Fibroblast of pulmonary artery (primary cell): Measurements from ENCODE around the gene RANBP6.
"Not testable (repeated sequence)": the region's sequence is repeated elsewhere in the genome, so short reads cannot be mapped to it uniquely, and the experiment has no call there.

ENCODE experiments used
- DNase-seq: peaks from one replicate; pipeline ENCODE4 v3.0.0-alpha.2; 2010; ENCODE audit warnings: low read depth
- H3K4me3 ChIP-seq: replicated peaks from 2 replicates; pipeline ENCODE4 v1.5.1; 2011; ENCODE audit warnings: low read depth, mild to moderate bottlenecking, control low read depth, low read length, moderate library complexity
- CTCF ChIP-seq: IDR thresholded peaks from 2 replicates; pipeline ENCODE4 v1.5.1; 2011; ENCODE audit warnings: mild to moderate bottlenecking, control low read depth, low read length, inconsistent platforms; ENCODE audit errors: missing control alignments

RANBP6 gene

DNA sequence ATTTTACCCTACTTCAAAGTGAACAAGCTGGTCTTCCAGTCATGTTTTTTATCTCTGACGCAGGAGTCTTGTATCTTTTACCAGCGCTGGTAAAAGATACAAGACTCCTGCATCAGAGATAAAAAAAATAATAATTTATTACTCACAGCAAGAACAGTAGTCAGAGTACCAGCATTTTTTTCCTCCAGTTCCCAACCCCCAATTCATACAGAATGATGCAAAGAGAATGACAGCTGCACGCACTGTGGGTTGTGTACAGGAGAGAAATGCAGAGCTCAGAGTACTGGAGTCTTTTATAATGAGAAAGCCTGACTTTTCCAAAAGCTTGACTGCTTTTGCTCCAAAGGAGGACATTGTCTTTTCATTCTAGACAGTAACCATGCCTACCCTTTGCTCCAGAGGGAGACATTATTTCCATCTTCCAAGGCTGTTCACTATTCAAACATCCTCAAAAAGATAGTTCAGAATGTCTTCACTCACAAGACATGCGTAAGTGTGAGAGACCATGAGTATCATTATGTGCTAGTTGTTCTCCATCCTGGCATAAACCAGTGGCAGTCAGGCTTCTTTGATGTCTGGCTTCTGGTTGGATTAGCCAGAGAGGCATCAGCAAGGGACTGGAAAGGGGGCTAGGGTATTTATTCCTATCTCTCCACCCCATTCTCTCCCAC lies 14.3 kb upstream of the RANBP6 start:
- no peak for TF ChIP-seq CTCF
- H3K4me3 ChIP-seq = no peak overlapping the region
- DNase-seq = peak; percentile 24

DNA sequence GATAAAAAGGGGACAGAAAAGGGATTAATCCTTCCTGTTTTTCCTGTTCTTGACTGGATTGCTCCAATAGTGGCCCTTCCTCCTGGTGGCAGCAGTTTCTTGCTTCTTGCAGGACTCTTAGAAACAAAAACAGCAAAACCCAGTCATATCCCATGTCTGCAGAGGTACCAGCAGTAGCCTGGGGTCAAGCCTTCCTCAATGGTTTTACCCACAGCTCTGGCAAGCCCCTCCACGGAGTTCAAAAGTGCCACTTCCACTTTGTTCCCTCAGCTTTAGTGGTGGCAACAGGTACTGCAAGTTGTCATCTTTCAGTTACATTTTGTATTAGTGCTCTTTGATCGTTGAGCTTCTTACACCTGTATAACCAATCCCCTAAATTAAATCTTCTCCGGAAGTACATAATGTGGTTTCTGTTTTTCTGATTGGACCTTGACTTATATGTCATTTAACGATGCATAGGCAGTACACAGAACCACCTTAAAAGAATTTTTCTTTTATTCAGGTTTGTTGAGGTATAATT lies 8.7 kb upstream of the RANBP6 start:
- H3K4me3 ChIP-seq = no peak overlapping the region
- peak; percentile 57 for TF ChIP-seq CTCF
- DNase-seq = no peak

DNA sequence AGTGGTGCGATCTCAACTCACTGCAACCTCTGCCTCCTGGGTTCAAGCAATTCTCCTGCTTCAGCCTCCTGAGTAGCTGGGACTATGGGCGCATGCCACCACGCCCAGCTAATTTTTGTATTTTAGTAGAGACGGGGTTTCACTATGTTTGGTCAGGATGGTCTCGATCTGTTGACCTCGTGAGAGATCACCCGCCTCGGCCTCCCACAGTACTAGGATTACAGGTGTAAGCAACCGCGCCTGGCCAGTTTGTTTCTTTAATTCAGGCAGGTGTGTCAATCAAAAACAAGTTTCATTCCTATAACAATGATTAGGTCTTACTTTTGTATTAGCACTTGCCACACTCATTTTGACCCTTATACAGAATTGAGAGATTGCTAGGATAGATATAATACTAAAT lies 1.6 kb upstream of the RANBP6 start:
- H3K4me3 ChIP-seq, DNase-seq: not testable (repeated sequence)

DNA sequence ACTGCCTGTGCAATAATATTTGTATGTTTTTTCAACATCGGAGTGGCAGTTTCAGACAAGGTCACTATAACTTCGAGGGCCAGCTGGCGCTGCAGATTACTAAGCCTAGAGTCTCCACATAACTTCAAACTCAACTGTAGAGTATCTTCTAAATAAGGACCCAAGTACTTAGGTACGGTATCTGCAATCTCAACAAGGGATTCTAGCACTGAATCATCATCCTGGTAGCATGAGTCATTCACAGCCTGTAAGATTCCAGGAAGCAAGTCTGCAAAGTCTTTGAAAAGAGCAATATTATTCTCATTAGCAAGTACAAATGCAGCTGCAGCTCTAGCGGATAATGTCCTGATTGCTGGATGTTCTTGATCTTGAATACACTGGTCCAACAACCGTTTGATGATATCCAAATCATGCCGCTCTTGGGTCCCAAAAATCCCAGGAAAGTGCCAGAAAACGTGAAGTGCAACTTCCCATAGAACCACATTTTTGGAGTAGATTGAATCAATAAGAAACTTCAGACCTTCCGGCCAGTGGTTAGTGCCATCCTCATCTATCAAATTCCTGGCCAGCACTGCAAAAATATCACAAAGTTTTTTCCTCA lies 654 bp downstream of the RANBP6 start:
- TF ChIP-seq CTCF = no peak
- peak overlapping the region; percentile 100 for H3K4me3 ChIP-seq
- DNase-seq = peak; percentile 68

- TF ChIP-seq CTCF = no peak
- H3K4me3 ChIP-seq = peak overlapping the region; percentile 75
- DNase-seq = peak; percentile 99
These were observed 7.0 kb downstream of the RANBP6 start for GRCh38 chr9:6008169-6008979.

GRCh38 chr9:6007770-6008168 lies 7.7 kb downstream of the RANBP6 start:
- DNase-seq = peak; percentile 55
- peak overlapping the region; percentile 75 for H3K4me3 ChIP-seq
- TF ChIP-seq CTCF = no peak

GRCh38 chr9:6007058-6007769 lies 8.2 kb downstream of the RANBP6 start:
- no peak for TF ChIP-seq CTCF
- DNase-seq = peak; percentile 23
- peak overlapping the region; percentile 75 for H3K4me3 ChIP-seq
